SK-N-SH (cell line): ENCODE measurements around the gene SNX2. TPM values are rescaled to one million over a fixed set of nuclear protein-coding genes. Genes with fewer than 3 reads are reported as not detected.

Experiments used
- CTCF ChIA-PET: fragments of 300-600, 350-600 bp; formaldehyde crosslinking; extraction: SDS; loops from one replicate; lab custom pipeline; 2021; lab: Yijun Ruan, JAX
- POLR2A ChIA-PET: fragments of 350-600 bp; sonication (Branson Sonifier 250); formaldehyde crosslinking; extraction: SDS; loops from one replicate; lab custom pipeline; 2020; ENCODE audit warnings: antibody characterized with exemption, inconsistent platforms; lab: Yijun Ruan, JAX
- DNase-seq: peaks from one replicate; pipeline ENCODE4 v3.0.0; 2012
- H2AFZ ChIP-seq: fragments of 200-600 bp; sonication (generic); 2 replicates; pipeline ENCODE4 v1.8.1; 2016; ENCODE audit warnings: antibody characterized with exemption, mild to moderate bottlenecking, low read depth
- H3F3A ChIP-seq: fragments of 200-600 bp; sonication (generic); replicated peaks from 2 replicates; pipeline ENCODE3; 2016; ENCODE audit warnings: antibody characterized with exemption, mild to moderate bottlenecking; ENCODE audit not compliant: insufficient read depth
- H3K27ac ChIP-seq, 2 experiments: fragments of 200-500 bp in 1 of 2; fragments of 200-600 bp in 1 of 2; sonication (Bioruptor generic) in 1 of 2; sonication (generic), shearing (Covaris generic) in 1 of 2; 2 replicates each; pipeline versions ENCODE4 v1.5.1 to v1.6.1; 2014 to 2016; ENCODE audit warnings: low read depth in 2 of 2, inconsistent platforms in 1 of 2, low read length in 1 of 2, mild to moderate bottlenecking in 1 of 2, mixed read lengths in 1 of 2
- H3K27me3 ChIP-seq: fragments of 200-600 bp; sonication (generic), shearing (Covaris generic); 2 replicates; pipeline ENCODE4 v1.6.1; 2016; ENCODE audit warnings: mixed run types; ENCODE audit not compliant: insufficient read depth
- H3K36me3 ChIP-seq, 2 experiments: fragments of 200-500 bp in 1 of 2; fragments of 200-600 bp in 1 of 2; sonication (Bioruptor generic) in 1 of 2; sonication (generic) in 1 of 2; replicated peaks in 1 of 2; 2 replicates each; pipeline versions ENCODE3 to v1.5.1; 2014 to 2016; ENCODE audit warnings: low read length in 1 of 2, mild to moderate bottlenecking in 1 of 2; ENCODE audit not compliant: insufficient read depth in 2 of 2, control insufficient read depth in 1 of 2
- H3K4me1 ChIP-seq, 2 experiments: fragments of 200-500 bp in 1 of 2; fragments of 200-600 bp in 1 of 2; sonication (Bioruptor generic) in 1 of 2; sonication (generic), shearing (Covaris generic) in 1 of 2; 2 replicates each; pipeline versions ENCODE4 v1.5.1 to v1.6.1; 2014 to 2016; ENCODE audit warnings: low read depth in 1 of 2, low read length in 1 of 2, mixed run types in 1 of 2; ENCODE audit not compliant: insufficient read depth in 2 of 2, control insufficient read depth in 1 of 2
- H3K4me2 ChIP-seq: fragments of 200-600 bp; sonication (generic), shearing (Covaris generic); 2 replicates; pipeline ENCODE4 v1.6.1; 2017; ENCODE audit warnings: mixed run types
- H3K4me3 ChIP-seq, 2 experiments: fragments of 200-500 bp in 1 of 2; fragments of 200-600 bp in 1 of 2; sonication (Bioruptor generic) in 1 of 2; sonication (generic), shearing (Covaris generic) in 1 of 2; 2 replicates each; pipeline versions ENCODE4 v1.5.1 to v1.8.1; 2014 to 2016; ENCODE audit warnings: low read depth in 2 of 2, inconsistent platforms in 1 of 2, low read length in 1 of 2, mild to moderate bottlenecking in 1 of 2, mixed read lengths in 1 of 2, moderate library complexity in 1 of 2
- H3K79me2 ChIP-seq: fragments of 200-600 bp; sonication (generic); 2 replicates; pipeline ENCODE4 v1.8.1; 2017; ENCODE audit warnings: mild to moderate bottlenecking; ENCODE audit not compliant: insufficient read depth
- H3K9ac ChIP-seq: fragments of 200-600 bp; sonication (generic); 2 replicates; pipeline ENCODE4 v1.6.1; 2017; ENCODE audit warnings: mixed run types
- H3K9me2 ChIP-seq: fragments of 200-600 bp; sonication (generic); 2 replicates; pipeline ENCODE4 v1.6.1; 2017; ENCODE audit warnings: mixed run types
- H3K9me3 ChIP-seq: fragments of 200-600 bp; sonication (generic); 2 replicates; pipeline ENCODE4 v1.6.1; 2017; ENCODE audit warnings: mixed run types, mild to moderate bottlenecking, moderate library complexity
- H4K20me1 ChIP-seq: fragments of 200-600 bp; sonication (generic); 2 replicates; pipeline ENCODE4 v1.6.1; 2017; ENCODE audit warnings: mild to moderate bottlenecking, mixed run types; ENCODE audit not compliant: insufficient read depth
- EZH2phosphoT487 ChIP-seq: fragments of 200-600 bp; sonication (generic); IDR thresholded peaks from 2 replicates; pipeline ENCODE4 v1.6.1; 2017; ENCODE audit warnings: low read depth, mixed run types, mild to moderate bottlenecking, antibody characterized with exemption, moderate library complexity, borderline replicate concordance
- FOXJ3 ChIP-seq: sonication (generic); formaldehyde crosslinking; IDR thresholded peaks from 2 replicates; pipeline ENCODE4 v1.5.1; 2020; ENCODE audit warnings: mild to moderate bottlenecking, missing genetic modification reagents
- GATA2 ChIP-seq: sonication (generic); formaldehyde crosslinking; IDR thresholded peaks from 2 replicates; pipeline ENCODE4 v1.5.0; 2020; ENCODE audit warnings: mild to moderate bottlenecking, missing genetic modification reagents
- MXI1 ChIP-seq: IDR thresholded peaks from 2 replicates; pipeline ENCODE4 v1.6.1; 2012; ENCODE audit warnings: mild to moderate bottlenecking, low read depth, low read length, improper control_type of control experiment
- NRF1 ChIP-seq: IDR thresholded peaks from 2 replicates; pipeline ENCODE4 v1.6.1; 2012; ENCODE audit warnings: low read depth, mild to moderate bottlenecking, low read length
- RCOR1 ChIP-seq: fragments of 150-350 bp; IDR thresholded peaks from 2 replicates; pipeline ENCODE4 v1.6.1; 2017; ENCODE audit warnings: antibody characterized with exemption, low read length
- RFX5 ChIP-seq: IDR thresholded peaks from 2 replicates; pipeline ENCODE4 v1.6.1; 2012; ENCODE audit warnings: mild to moderate bottlenecking, improper control_type of control experiment, low read length
- RXRA ChIP-seq: IDR thresholded peaks from 2 replicates; pipeline ENCODE4 v1.4.0; 2012; ENCODE audit warnings: low read depth, mild to moderate bottlenecking, borderline replicate concordance
- TCF12 ChIP-seq: IDR thresholded peaks from 2 replicates; pipeline ENCODE4 v1.4.0; 2012
- TEAD4 ChIP-seq: IDR thresholded peaks from 2 replicates; pipeline ENCODE4 v1.4.0; 2012; ENCODE audit warnings: mild to moderate bottlenecking, borderline replicate concordance; ENCODE audit not compliant: insufficient read depth
- WGBS: methylation state at CpG from one replicate; pipeline ENCODE4 v1.1.6; 2017; ENCODE audit warnings: low lambda C conversion rate; 5-methylcytosine and 5-hydroxymethylcytosine counted together
- polyA plus RNA-seq, 3 experiments: library from polyadenylated mRNA; depleted of rRNA; stranded (reverse); fragments of >200 nt; gene quantifications; 2 replicates each; pipeline ENCODE4 v1.2.3, GENCODE V29; 2012
- TF ChIP-seq, protein P1 (sequence below): IDR thresholded peaks from 2 replicates; pipeline ENCODE4; 2012
- TF ChIP-seq, protein P2 (sequence below): fragments of 150-350 bp; IDR thresholded peaks from 2 replicates; pipeline ENCODE4 v1.6.1; 2017; ENCODE audit warnings: antibody characterized with exemption, low read length, low read depth, borderline replicate concordance
- TF ChIP-seq, protein P3 (sequence below): IDR thresholded peaks from 2 replicates; pipeline ENCODE4 v1.4.0; 2012; ENCODE audit warnings: low read depth
- TF ChIP-seq, protein P4 (sequence below): IDR thresholded peaks from 2 replicates; pipeline ENCODE4 v1.4.0; 2012; ENCODE audit warnings: low read depth, borderline replicate concordance

SNX2 gene
- polyA plus RNA-seq, 1 of the 3 experiments (the other 2 are of a cell fraction): 17.4 TPM

DNA sequence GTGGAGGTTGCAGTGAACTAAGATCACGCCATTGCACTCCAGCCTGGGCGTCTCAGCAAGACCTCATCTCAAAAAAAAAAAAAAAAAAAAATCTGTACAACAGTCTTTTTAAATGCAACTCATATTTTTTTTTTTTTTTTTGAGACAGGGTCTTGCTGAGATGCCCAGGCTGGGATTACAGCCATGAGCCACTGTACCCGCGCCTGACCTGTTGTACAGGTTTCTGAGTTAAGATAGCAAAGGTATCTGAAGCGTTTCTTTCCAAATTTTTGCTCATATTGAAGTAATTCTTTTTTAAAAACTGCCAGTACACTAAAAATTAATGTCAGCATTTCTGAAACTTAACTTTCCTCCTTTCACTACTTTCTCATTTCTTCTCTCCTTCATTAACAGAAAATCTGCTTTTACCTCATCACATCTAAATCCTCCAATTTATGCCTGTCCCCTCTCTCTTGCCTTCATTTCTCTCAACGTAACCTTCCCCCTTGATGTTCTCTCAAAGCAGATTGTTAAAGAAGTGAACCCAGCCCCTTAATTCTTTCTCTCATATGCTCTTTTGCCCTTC lies 67.2 kb downstream of the SNX2 start:
- POLR2A ChIA-PET: no interaction called here

DNA sequence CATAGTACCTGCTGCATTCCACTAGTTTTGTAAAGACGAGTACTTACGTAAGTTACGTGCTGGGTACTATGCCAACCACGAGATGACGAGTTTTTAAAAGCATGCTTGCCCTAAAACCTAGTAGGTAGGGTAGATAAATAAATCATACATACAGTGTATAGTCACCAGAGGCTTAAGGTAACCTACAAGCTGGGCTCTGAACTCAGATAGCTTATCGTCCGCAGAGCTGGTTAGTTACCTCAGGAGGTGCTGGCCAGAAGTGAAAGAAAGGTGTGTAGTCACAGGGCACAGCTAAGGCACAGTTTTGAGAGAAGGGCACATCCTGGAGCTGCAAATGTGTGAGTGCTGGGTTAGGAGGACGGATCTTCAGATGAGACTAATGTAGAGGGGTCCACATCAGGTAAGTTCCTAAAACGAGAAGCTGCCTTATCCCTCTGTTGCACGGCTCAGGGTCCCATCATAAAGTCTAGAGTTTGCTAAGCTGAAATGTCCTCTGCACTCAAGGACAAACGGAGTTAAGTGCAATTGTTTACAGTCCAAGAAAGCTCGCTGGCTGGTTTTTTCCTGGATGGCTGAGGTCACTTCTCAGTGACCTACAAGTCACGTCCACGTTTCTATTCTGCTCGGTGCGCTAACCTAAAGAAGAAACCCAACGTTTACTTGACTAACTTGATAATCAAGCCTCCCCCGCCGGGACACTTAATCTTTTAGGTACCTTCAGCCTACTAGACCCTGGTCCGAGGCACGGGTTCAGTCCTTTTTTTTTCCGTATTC lies 69.4 kb downstream of the SNX2 start:
- Histone ChIP-seq H3K36me3 (no peaks in the 10 kb centered on the region), H3K27me3 (no peaks in the 10 kb centered on the region), H3F3A (peaks cover 5% of the 10 kb centered on the region), H3K4me3 (peak overlapping the region; percentile 86 to 90), H3K79me2 (peaks cover 36% of the 10 kb centered on the region), H3K4me2 (peak overlapping the region; percentile 75), H4K20me1 (no peaks in the 10 kb centered on the region), H2AFZ (peak overlapping the region; percentile 96), H3K9me2 (no peaks in the 10 kb centered on the region), H3K9ac (peak overlapping the region; percentile 83), H3K27ac (peak overlapping the region; percentile 79 to 93; a peak in 2 of 4 replicates), H3K9me3 (no peaks in the 10 kb centered on the region), H3K4me1 (peaks cover 7% of the 10 kb centered on the region in 2 experiments; a peak in 3 of 4 replicates)
- DNase-seq: no peak
- 94% methylated on average over 19 of the region's 22 CpGs for WGBS
- ChIA-PET CTCF (interaction anchor here (0.6 to 1.4 kb wide), 3 partner anchors 140 to 501 kb away, joined by 3 to 4 read pairs (median 3); no protein-coding TSS in a partner anchor), POLR2A (interaction anchor here (0.6 kb wide), 1 partner anchor 253 kb away, joined by 3 read pairs; no protein-coding TSS in a partner anchor)
- TF ChIP-seq EZH2phosphoT487 (no peak), TCF12 (no peak), NRF1 (no peak)
- TF ChIP-seq, protein P1, sequence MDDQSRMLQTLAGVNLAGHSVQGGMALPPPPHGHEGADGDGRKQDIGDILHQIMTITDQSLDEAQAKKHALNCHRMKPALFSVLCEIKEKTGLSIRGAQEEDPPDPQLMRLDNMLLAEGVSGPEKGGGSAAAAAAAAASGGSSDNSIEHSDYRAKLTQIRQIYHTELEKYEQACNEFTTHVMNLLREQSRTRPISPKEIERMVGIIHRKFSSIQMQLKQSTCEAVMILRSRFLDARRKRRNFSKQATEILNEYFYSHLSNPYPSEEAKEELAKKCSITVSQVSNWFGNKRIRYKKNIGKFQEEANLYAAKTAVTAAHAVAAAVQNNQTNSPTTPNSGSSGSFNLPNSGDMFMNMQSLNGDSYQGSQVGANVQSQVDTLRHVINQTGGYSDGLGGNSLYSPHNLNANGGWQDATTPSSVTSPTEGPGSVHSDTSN: no peak
- TF ChIP-seq, protein P2, sequence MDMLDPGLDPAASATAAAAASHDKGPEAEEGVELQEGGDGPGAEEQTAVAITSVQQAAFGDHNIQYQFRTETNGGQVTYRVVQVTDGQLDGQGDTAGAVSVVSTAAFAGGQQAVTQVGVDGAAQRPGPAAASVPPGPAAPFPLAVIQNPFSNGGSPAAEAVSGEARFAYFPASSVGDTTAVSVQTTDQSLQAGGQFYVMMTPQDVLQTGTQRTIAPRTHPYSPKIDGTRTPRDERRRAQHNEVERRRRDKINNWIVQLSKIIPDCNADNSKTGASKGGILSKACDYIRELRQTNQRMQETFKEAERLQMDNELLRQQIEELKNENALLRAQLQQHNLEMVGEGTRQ: no peak

More for the DNA sequence above, 67.2 kb downstream of the SNX2 start:
- Histone ChIP-seq H4K20me1 (no peaks in the 10 kb centered on the region), H3K4me2 (no peak overlapping the region), H3K9me3 (no peaks in the 10 kb centered on the region), H3F3A (peaks cover 5% of the 10 kb centered on the region), H3K4me3 (no peak overlapping the region), H3K27ac (no peak overlapping the region), H3K79me2 (peaks cover 13% of the 10 kb centered on the region), H3K27me3 (no peaks in the 10 kb centered on the region), H3K4me1 (peaks cover 5 to 7% of the 10 kb centered on the region in 2 experiments; a peak in 3 of 4 replicates), H3K9me2 (no peaks in the 10 kb centered on the region), H3K36me3 (no peaks in the 10 kb centered on the region), H2AFZ (no peak overlapping the region), H3K9ac (no peak overlapping the region)
- TF ChIP-seq TEAD4: no peak
- WGBS: 94% methylated on average over 6 of the region's 6 CpGs
- CTCF ChIA-PET: no interaction called here
- DNase-seq: no peak

DNA sequence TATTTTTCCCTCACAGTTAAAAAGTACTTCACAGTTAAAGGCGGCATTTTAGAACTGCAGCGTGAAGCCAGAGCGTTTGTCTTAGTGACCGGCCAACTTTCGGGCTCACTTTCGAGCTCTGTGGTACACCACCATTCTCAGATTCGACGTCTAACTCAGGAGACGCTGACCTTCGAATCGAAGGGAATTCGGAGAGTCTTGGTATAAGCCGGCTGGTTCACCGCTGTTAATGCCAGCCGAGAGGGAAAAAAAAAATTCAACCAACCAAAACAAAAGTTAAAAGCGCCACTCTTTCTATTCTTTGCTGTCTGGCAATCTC lies 70.0 kb downstream of the SNX2 start:
- 41% methylated on average over 16 of the region's 16 CpGs for WGBS
- Histone ChIP-seq H3K9ac (peak overlapping the region; percentile 83), H3K27ac (peak overlapping the region; percentile 79 to 93), H3K27me3 (no peaks in the 10 kb centered on the region), H3K9me3 (no peaks in the 10 kb centered on the region), H3K4me2 (peak overlapping the region; percentile 75), H3F3A (peaks cover 5% of the 10 kb centered on the region), H3K36me3 (no peaks in the 10 kb centered on the region), H2AFZ (peak overlapping the region; percentile 96), H3K79me2 (peaks cover 41% of the 10 kb centered on the region), H3K9me2 (no peaks in the 10 kb centered on the region), H4K20me1 (no peaks in the 10 kb centered on the region), H3K4me3 (peak overlapping the region; percentile 86 to 90), H3K4me1 (peaks cover 7% of the 10 kb centered on the region in 2 experiments; a peak in 3 of 4 replicates)
- no peak for DNase-seq
- ChIA-PET CTCF (interaction anchor here (0.6 to 1.4 kb wide), 4 partner anchors 140 to 500 kb away, joined by 3 to 4 read pairs (median 3); no protein-coding TSS in a partner anchor), POLR2A (interaction anchor here (0.6 to 0.7 kb wide), 3 partner anchors 53 to 252 kb away, joined by 3 read pairs; no protein-coding TSS in a partner anchor)
- TF ChIP-seq, protein P3, sequence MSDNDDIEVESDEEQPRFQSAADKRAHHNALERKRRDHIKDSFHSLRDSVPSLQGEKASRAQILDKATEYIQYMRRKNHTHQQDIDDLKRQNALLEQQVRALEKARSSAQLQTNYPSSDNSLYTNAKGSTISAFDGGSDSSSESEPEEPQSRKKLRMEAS: no peak
- no peak for TF ChIP-seq RFX5
- TF ChIP-seq RCOR1: no peak
- TF ChIP-seq GATA2 (CRISPR knock-in tag): no peak
- TF ChIP-seq FOXJ3 (CRISPR knock-in tag): no peak
- TF ChIP-seq, protein P2: no peak
- no peak for TF ChIP-seq RXRA
- TF ChIP-seq MXI1: no peak
- TF ChIP-seq, protein P4, sequence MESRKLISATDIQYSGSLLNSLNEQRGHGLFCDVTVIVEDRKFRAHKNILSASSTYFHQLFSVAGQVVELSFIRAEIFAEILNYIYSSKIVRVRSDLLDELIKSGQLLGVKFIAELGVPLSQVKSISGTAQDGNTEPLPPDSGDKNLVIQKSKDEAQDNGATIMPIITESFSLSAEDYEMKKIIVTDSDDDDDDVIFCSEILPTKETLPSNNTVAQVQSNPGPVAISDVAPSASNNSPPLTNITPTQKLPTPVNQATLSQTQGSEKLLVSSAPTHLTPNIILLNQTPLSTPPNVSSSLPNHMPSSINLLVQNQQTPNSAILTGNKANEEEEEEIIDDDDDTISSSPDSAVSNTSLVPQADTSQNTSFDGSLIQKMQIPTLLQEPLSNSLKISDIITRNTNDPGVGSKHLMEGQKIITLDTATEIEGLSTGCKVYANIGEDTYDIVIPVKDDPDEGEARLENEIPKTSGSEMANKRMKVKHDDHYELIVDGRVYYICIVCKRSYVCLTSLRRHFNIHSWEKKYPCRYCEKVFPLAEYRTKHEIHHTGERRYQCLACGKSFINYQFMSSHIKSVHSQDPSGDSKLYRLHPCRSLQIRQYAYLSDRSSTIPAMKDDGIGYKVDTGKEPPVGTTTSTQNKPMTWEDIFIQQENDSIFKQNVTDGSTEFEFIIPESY: no peak
